Fibroblast of lung (primary cell): ENCODE data around the gene MCM6.

Source experiments
- EZH2 ChIP-seq: IDR thresholded peaks from 2 replicates; pipeline ENCODE4 v1.5.1; 2012; ENCODE audit warnings: low read length, control low read depth, mild to moderate bottlenecking; ENCODE audit errors: missing control alignments
- TF ChIP-seq, protein P1 (sequence below), 2 donors: IDR thresholded peaks in 1 of 2; conservative IDR thresholded peaks in 1 of 2; 1 replicate in 1 of 2; 2 replicates in 1 of 2; pipeline ENCODE4 v1.5.1; 2011 to 2012; ENCODE audit warnings: low read length in 2 of 2, control low read depth in 1 of 2, inconsistent platforms in 1 of 2, low read depth in 1 of 2, mild to moderate bottlenecking in 1 of 2

DNA sequence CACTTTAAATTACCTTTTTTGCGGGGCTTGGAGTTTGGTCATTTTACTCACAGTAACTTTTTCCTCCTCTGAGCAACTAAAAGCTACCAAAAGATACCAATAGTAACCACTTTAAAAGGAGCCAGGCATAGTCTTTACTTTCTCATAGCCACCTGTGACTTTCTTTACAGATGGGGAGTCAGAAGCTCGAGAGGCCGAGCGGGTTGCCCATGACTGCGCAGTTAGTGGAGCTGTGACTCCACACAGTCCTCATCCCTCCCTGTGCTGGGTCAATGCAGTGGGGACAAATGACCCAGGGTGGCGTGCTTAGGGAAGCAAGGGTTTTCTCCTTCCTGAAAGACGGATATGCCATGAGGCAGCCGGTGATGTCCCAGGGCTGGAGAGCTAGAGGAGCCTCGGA is 51.1 kb downstream of the MCM6 start:
- TF ChIP-seq, protein P1, sequence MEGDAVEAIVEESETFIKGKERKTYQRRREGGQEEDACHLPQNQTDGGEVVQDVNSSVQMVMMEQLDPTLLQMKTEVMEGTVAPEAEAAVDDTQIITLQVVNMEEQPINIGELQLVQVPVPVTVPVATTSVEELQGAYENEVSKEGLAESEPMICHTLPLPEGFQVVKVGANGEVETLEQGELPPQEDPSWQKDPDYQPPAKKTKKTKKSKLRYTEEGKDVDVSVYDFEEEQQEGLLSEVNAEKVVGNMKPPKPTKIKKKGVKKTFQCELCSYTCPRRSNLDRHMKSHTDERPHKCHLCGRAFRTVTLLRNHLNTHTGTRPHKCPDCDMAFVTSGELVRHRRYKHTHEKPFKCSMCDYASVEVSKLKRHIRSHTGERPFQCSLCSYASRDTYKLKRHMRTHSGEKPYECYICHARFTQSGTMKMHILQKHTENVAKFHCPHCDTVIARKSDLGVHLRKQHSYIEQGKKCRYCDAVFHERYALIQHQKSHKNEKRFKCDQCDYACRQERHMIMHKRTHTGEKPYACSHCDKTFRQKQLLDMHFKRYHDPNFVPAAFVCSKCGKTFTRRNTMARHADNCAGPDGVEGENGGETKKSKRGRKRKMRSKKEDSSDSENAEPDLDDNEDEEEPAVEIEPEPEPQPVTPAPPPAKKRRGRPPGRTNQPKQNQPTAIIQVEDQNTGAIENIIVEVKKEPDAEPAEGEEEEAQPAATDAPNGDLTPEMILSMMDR (conservative IDR thresholded peaks at IDR 0.05 in 1 of 2, IDR thresholded peaks at IDR 0.05 in 1 of 2; ENCODE audit: low read depth in 1 of 2, low read length in 2 of 2) = no peak
- TF ChIP-seq EZH2 = no peak
